Activated CD4-positive, CD25-positive, alpha-beta regulatory T cell treated with anti-CD3 and anti-CD28 coated beads, Interleukin-2, amount 50 U/mL, for 24 hours (primary cell): ENCODE results near the gene MGA.
"Not testable (repeated sequence)": the region's sequence is repeated elsewhere in the genome, so short reads cannot be mapped to it uniquely, and the experiment has no call there.

ENCODE experiments used
- ATAC-seq, 2 donors: fragments of 150-1000 bp; cut with Tn5 transposase; one replicate each; pipeline ENCODE4 v1.10.0; 2021; ENCODE audit warnings: mild to moderate bottlenecking in 1 of 2, moderate library complexity in 1 of 2

MGA gene

DNA sequence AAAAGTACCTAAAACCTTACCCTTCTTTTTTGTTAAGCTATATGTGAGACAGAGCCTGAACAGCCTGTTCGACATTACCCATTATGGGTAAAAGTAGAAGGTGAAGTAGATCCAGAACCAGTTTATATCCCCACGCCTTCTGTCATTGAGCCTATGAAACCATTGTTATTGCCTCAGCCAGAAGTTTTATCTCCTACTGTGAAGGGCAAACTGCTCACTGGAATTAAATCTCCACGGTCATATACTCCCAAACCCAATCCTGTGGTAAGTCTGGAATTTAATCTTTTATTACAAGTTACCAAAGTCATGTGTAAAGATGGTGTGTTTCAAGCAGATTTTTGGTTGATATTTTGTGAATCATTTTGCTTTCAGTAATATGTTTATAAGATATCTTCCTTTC lies 66.9 kb downstream of the MGA start:
- no peak for ATAC-seq

- ATAC-seq: not testable (repeated sequence)
These were observed 67.9 kb downstream of the MGA start for GRCh38 chr15:41728061-41728460.

DNA sequence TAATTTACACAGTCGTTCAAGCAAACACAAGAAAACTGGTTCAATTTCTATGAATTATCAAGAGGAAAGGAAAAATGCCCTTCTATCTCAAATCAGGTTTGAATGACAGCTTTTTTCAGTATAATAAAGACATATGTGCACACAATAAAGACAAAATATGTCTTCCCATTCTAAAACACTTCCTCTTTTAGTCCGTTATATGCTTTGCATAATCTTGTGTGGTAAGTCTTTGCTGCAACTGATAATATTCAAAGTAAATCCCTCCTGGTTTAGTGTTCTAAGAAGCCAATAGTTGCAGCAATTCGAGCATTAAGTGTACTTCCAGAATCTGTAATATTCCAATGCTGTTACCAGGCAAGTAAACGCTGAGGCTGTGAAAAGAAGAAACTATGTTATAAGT lies 70.3 kb downstream of the MGA start:
- no peak for ATAC-seq

GRCh38 chr15:41732483-41732882 lies 72.3 kb downstream of the MGA start:
- no peak for ATAC-seq

DNA sequence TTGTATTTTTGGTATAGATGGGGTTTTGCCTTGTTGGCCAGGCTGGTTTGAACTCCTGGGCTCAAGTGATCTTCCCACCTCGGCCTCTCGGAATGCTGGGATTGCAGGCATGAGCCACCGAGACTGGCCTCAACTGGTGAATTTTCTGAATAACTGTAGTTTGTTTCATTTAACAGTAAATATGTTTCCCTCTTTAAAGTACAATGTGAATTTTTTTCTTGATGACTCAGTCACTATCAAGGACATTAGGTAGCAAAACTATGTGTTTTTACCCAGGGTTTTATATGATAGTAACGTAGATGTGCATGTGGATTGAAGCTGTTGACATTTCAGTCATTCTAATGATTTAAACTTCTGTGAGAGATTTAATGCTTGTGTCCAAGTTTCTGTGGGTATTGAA lies 73.9 kb downstream of the MGA start:
- ATAC-seq: no peak

DNA sequence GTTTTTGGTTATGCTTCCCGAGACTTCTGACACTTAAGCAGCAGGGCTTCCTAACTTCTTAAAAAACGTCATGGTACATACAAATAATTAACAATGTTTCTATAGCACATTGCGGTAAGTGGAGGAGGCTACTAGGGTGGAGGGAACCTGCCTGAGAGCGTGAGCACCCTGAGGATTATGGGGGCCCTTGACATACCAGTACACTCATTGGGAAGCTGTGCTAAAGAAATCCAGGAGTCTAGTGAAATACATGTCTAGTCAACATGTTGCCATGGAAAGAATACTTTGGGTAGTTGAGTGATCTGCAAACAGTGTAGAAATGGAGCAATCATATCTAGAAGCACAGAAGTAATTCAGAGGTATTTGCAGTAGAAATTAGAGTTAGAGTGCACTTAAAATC lies 74.8 kb downstream of the MGA start:
- ATAC-seq: no peak

DNA sequence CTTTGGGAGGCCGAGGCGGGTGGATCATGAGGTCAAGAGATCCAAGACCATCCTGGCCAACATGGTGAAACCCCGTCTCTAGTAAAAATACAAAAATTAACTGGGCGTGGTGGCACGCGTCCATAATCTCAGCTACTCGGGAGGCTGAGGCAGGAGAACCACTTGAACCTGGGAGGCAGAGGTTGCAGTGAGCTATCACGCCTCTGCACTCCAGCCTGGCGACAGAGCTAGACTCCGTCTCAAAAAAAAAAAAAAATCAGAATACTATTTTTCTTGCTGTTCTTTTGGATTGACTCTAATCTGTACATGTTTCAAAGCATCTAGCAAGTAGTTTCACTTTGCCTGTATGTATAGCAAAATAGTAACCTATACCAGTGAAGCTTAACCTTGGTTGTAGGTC lies 75.3 kb downstream of the MGA start:
- not testable (repeated sequence) for ATAC-seq

DNA sequence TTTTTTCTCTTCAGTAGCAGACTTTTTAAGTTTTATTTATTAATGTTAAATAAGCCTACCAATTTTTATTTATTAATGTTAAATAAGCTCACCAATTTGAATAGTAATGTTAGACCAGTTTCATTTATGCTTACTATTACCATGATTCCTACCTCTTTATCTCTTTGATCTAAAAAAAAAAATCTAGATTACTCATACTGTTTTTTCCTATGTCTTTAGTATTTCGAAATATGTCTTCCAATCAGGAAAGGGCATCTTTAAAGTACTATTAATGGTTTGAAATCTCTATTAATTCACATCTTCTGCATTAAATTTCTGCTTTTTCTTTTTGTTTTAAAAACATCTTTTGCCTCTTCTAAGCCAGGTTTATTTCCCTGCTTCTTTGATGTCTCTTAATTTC lies 86.6 kb downstream of the MGA start:
- no peak for ATAC-seq

- ATAC-seq: no peak
These were observed 96.0 kb downstream of the MGA start for GRCh38 chr15:41756198-41756597.

DNA sequence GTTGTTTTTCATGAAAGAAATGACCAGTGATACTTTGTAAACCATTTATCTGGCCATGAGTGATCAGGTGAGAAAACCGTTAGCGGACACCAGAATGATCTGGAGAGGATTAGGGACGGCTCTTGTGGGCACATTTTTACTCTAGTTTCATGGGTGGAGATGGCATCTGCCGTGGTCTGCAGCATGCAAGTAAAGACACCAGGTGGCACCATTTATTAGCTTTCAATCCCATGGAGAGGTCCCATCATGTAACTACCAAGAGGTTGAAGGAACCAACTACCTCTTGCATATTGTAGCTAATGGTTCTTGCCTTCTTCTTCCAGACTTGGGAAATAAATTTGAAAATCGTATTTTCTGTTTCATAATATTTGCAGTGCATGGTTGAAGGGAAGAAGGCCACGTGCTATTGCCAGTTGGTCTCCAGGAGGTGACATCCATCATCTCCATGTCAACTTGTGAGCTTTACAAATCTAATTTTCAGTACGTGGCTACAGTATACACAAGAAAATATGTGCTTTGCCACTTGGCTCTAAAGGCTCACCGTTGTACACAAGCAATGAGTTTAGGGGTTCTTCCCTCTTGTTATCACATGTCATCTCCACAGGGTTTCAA lies 112.6 kb downstream of the MGA start:
- ATAC-seq: peak in 1 of 2 donors; percentile 19

DNA sequence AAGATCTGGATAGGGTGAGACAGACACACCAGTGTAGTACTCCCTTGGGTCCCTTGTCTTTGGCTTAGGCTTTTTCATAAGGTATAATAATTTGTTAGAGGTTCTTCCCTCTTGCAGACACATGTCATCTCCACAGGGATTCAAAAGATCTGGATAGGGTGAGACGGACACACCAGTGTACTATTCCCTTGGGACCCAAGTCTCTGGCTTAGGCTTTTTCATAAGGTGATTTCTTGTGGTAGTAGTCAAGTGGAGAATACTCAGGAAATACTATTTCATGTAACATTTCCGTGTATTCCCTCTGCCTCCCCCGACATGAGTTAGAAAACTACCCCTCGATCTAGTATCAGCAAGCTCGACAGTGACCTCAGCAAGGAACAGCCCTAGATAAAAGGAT lies 113.1 kb downstream of the MGA start:
- no peak for ATAC-seq

GRCh38 chr15:41773729-41774061 lies 113.5 kb downstream of the MGA start:
- no peak for ATAC-seq

DNA sequence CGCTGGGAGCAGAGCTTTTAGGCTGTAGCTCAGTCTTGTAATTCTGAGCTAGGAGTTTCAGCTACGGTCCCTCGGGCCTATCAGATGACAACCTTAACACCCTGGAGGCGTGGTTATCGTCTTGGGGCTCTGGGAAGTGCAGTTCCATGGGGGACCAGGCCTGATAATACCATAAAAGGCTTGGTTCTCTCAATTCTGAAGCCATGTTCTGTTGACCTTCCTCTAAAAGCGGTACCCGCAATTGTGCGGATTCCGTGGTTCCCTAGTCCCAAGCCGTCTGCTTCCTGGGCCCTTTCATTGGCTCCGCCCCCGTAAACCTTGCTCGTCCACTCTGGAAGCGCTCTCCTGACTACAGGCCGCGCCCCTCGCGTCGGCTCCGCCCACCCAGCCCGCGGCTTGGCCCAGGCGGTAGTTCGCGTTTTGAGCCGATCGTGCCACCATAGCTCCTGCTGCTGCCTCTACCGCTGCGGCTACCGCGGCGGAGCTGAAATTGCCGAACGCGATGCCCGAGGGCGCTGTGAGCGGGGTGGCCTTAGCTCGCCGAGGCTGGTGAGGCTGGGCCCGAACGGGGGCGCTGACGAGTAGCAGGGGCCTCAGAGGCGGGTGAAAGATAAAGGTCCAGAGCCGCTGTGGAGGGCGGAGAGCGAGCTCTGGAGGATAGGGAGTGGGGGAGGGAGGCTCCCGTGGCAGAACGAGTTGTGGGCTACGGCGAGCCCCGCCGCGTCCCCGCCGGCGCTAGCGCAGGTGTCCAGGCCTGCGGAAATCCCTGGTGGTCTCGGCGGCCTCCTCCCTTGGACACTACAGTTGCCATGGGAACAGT lies 114.1 kb downstream of the MGA start, which contains the start of gene MAPKBP1:
TSS of gene MAPKBP1 (plus strand) at position 423 of the 820 bp plus-strand sequence. CDS start 792 bp downstream, outside the sequence.
- peak; percentile 91 to 92 for ATAC-seq

- no peak for ATAC-seq
These were observed 114.7 kb downstream of the MGA start for GRCh38 chr15:41774882-41775417.

GRCh38 chr15:41775651-41776050 lies 115.4 kb downstream of the MGA start:
- no peak for ATAC-seq

- no peak for ATAC-seq
These were observed 117.3 kb downstream of the MGA start for GRCh38 chr15:41777421-41777973.

- ATAC-seq: no peak
These were observed 118.3 kb downstream of the MGA start for GRCh38 chr15:41778521-41778920.

GRCh38 chr15:41779662-41780157 lies 119.5 kb downstream of the MGA start:
- no peak for ATAC-seq

- no peak for ATAC-seq
These were observed 120.1 kb downstream of the MGA start for GRCh38 chr15:41780266-41780665.

DNA sequence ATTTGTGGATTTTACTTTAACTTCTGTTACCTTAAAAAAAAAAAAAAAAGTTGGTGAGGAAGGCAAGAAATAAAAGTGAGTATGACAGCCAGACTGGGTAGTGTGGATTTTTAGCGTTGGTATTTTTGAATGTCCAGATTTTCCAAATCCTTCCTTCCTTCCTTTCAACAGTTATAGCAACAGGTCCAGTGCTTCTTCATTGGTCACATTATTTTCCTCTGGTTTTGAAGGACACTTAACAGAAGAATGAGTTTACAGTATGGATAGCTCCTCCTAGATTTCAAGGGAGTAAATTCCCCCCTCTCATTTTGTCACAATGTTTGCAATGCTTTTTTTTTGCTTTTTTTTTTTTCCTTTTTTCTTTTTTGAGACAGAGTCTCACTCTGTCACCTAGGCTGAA lies 120.5 kb downstream of the MGA start:
- ATAC-seq: no peak

- no peak for ATAC-seq
These were observed 122.4 kb downstream of the MGA start for GRCh38 chr15:41782371-41783282.

- no peak for ATAC-seq
These were observed 123.1 kb downstream of the MGA start for GRCh38 chr15:41783296-41783695.

DNA sequence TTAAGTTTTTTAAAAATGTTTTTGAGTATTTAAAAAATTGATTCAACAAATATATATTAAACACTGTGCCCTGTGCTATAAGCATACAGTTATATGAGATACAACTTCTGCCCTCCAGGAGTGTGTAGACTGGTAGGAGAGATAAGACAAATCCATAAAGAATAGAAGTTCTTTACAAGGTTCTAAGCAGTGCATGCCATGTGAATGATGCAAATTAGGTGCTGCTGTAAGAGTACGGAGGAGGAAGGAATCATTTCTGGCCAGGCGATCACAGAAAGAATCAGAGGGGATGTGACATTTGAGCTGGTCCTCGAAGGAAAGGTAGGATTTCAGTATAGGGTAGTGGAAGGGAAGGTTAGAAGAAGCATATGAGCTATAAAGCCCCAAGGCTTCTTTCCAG lies 128.1 kb downstream of the MGA start:
- ATAC-seq: no peak
